SJCRH30 (cell line): ENCODE results near the gene JAK2. TPM values are rescaled to one million over a fixed set of nuclear protein-coding genes. Genes with fewer than 3 reads are reported as not detected.

Experiments
- DNase-seq, 2 experiments: peaks; one replicate each; pipeline ENCODE4 v3.0.0-alpha.2; 2015 to 2020
- H3K27ac ChIP-seq: fragments of 250-450 bp; sonication (Bioruptor Pico); 2 replicates; pipeline ENCODE4 v1.5.1; 2020; ENCODE audit warnings: mild to moderate bottlenecking, moderate library complexity
- H3K27me3 ChIP-seq: fragments of 250-450 bp; sonication (Bioruptor Pico); 2 replicates; pipeline ENCODE4 v1.5.1; 2020; ENCODE audit warnings: mild to moderate bottlenecking, moderate library complexity
- H3K36me3 ChIP-seq: fragments of 250-450 bp; sonication (Bioruptor Pico); 2 replicates; pipeline ENCODE4 v1.5.1; 2020; ENCODE audit warnings: mild to moderate bottlenecking, moderate library complexity
- H3K4me1 ChIP-seq: fragments of 250-450 bp; sonication (Bioruptor Pico); 2 replicates; pipeline ENCODE4 v1.5.1; 2020; ENCODE audit warnings: mild to moderate bottlenecking, moderate library complexity
- H3K4me3 ChIP-seq: fragments of 250-450 bp; sonication (Bioruptor Pico); 2 replicates; pipeline ENCODE4 v1.5.1; 2020; ENCODE audit warnings: mild to moderate bottlenecking, moderate library complexity
- H3K9me3 ChIP-seq: fragments of 250-450 bp; sonication (Bioruptor Pico); replicated peaks from 2 replicates; pipeline ENCODE4 v1.5.1; 2020; ENCODE audit warnings: mild to moderate bottlenecking, moderate library complexity
- total RNA-seq: library from RNA; depleted of rRNA; stranded (reverse); fragments of >200 nt; shearing (Covaris generic); gene quantifications from 2 replicates; pipeline ENCODE4 v1.2.3, GENCODE V29; 2014

JAK2 gene
- total RNA-seq, 1 experiment from 2014 or later: 3.7 TPM

- no peak for DNase-seq
- no peaks in the 10 kb centered on the region for H3K27me3 ChIP-seq
- H3K4me3 ChIP-seq: no peak overlapping the region
- no peak overlapping the region for H3K27ac ChIP-seq
- H3K9me3 ChIP-seq: no peaks in the 10 kb centered on the region
- no peaks in the 10 kb centered on the region for H3K4me1 ChIP-seq
- H3K36me3 ChIP-seq: no peaks in the 10 kb centered on the region
Observed at GRCh38 chr9:4967523-4967922, 17.5 kb upstream of the JAK2 start.

- Histone ChIP-seq H3K36me3 (no peaks in the 10 kb centered on the region), H3K27me3 (no peaks in the 10 kb centered on the region), H3K27ac (no peak overlapping the region), H3K4me1 (no peaks in the 10 kb centered on the region), H3K9me3 (no peaks in the 10 kb centered on the region), H3K4me3 (no peak overlapping the region)
- no peak for DNase-seq
Observed at GRCh38 chr9:4969130-4969529, 15.9 kb upstream of the JAK2 start.

GRCh38 chr9:4970970-4971641 is 14.0 kb upstream of the JAK2 start:
- H3K27me3 ChIP-seq: no peaks in the 10 kb centered on the region
- no peaks in the 10 kb centered on the region for H3K9me3 ChIP-seq
- no peak overlapping the region for H3K4me3 ChIP-seq
- no peaks in the 10 kb centered on the region for H3K36me3 ChIP-seq
- no peak for DNase-seq
- no peak overlapping the region for H3K27ac ChIP-seq
- H3K4me1 ChIP-seq: no peaks in the 10 kb centered on the region

- H3K4me3 ChIP-seq: no peak overlapping the region
- H3K4me1 ChIP-seq: no peaks in the 10 kb centered on the region
- no peaks in the 10 kb centered on the region for H3K27me3 ChIP-seq
- H3K27ac ChIP-seq: no peak overlapping the region
- H3K9me3 ChIP-seq: no peaks in the 10 kb centered on the region
- H3K36me3 ChIP-seq: no peaks in the 10 kb centered on the region
- DNase-seq: no peak
Observed at GRCh38 chr9:4973246-4973645, 11.8 kb upstream of the JAK2 start.

- no peak for DNase-seq
- H3K36me3 ChIP-seq: no peaks in the 10 kb centered on the region
- no peaks in the 10 kb centered on the region for H3K9me3 ChIP-seq
- peaks cover 3% of the 10 kb centered on the region for H3K4me1 ChIP-seq
- no peak overlapping the region for H3K27ac ChIP-seq
- no peak overlapping the region for H3K4me3 ChIP-seq
- no peaks in the 10 kb centered on the region for H3K27me3 ChIP-seq
Observed at GRCh38 chr9:4973902-4974301, 11.2 kb upstream of the JAK2 start.

- peak in 1 of 2 experiments; percentile 43 for DNase-seq
- Histone ChIP-seq H3K27ac (no peak overlapping the region), H3K4me3 (no peak overlapping the region), H3K9me3 (no peaks in the 10 kb centered on the region), H3K4me1 (peaks cover 12% of the 10 kb centered on the region), H3K36me3 (no peaks in the 10 kb centered on the region), H3K27me3 (no peaks in the 10 kb centered on the region)
Observed at GRCh38 chr9:4979239-4979638, 5.8 kb upstream of the JAK2 start.

- no peaks in the 10 kb centered on the region for H3K27me3 ChIP-seq
- no peaks in the 10 kb centered on the region for H3K9me3 ChIP-seq
- H3K4me1 ChIP-seq: peaks cover 12% of the 10 kb centered on the region
- H3K27ac ChIP-seq: no peak overlapping the region
- DNase-seq: no peak
- no peak overlapping the region for H3K4me3 ChIP-seq
- no peaks in the 10 kb centered on the region for H3K36me3 ChIP-seq
Observed at GRCh38 chr9:4980086-4980727, 4.9 kb upstream of the JAK2 start.

GRCh38 chr9:4982721-4983482 is 2.2 kb upstream of the JAK2 start:
- Histone ChIP-seq H3K4me3 (no peak overlapping the region), H3K9me3 (no peaks in the 10 kb centered on the region), H3K36me3 (no peaks in the 10 kb centered on the region), H3K4me1 (peaks cover 12% of the 10 kb centered on the region), H3K27ac (no peak overlapping the region), H3K27me3 (no peaks in the 10 kb centered on the region)
- no peak for DNase-seq

GRCh38 chr9:4983601-4984165 is 1.4 kb upstream of the JAK2 start:
- Histone ChIP-seq H3K9me3 (no peaks in the 10 kb centered on the region), H3K27ac (peak overlapping the region; percentile 78), H3K4me3 (peak overlapping the region; percentile 65), H3K36me3 (no peaks in the 10 kb centered on the region), H3K4me1 (peaks cover 11% of the 10 kb centered on the region), H3K27me3 (no peaks in the 10 kb centered on the region)
- peak in 1 of 2 experiments; percentile 7 for DNase-seq

- H3K4me3 ChIP-seq: peak overlapping the region; percentile 65
- no peak for DNase-seq
- peaks cover 6% of the 10 kb centered on the region for H3K4me1 ChIP-seq
- H3K27ac ChIP-seq: peak overlapping the region; percentile 78
- H3K36me3 ChIP-seq: no peaks in the 10 kb centered on the region
- no peaks in the 10 kb centered on the region for H3K9me3 ChIP-seq
- no peaks in the 10 kb centered on the region for H3K27me3 ChIP-seq
Observed at GRCh38 chr9:4984171-4984620, 876 bp upstream of the JAK2 start.

GRCh38 chr9:4985386-4986266 is 554 bp downstream of the JAK2 start:
- Histone ChIP-seq H3K27ac (peak overlapping the region; percentile 78), H3K4me3 (peak overlapping the region; percentile 65), H3K27me3 (no peaks in the 10 kb centered on the region), H3K9me3 (no peaks in the 10 kb centered on the region), H3K36me3 (no peaks in the 10 kb centered on the region), H3K4me1 (peaks cover 2% of the 10 kb centered on the region; the same call in 1 of the 2 replicates)
- DNase-seq: peak; percentile 19 to 37

- Histone ChIP-seq H3K27me3 (no peaks in the 10 kb centered on the region), H3K36me3 (no peaks in the 10 kb centered on the region), H3K27ac (no peak overlapping the region), H3K4me3 (peak overlapping the region; percentile 65), H3K9me3 (no peaks in the 10 kb centered on the region), H3K4me1 (peaks cover 2% of the 10 kb centered on the region; the same call in 1 of the 2 replicates)
- no peak for DNase-seq
Observed at GRCh38 chr9:4986296-4986695, 1.2 kb downstream of the JAK2 start.

GRCh38 chr9:4986783-4987182 is 1.7 kb downstream of the JAK2 start:
- Histone ChIP-seq H3K27me3 (no peaks in the 10 kb centered on the region), H3K27ac (no peak overlapping the region), H3K36me3 (no peaks in the 10 kb centered on the region), H3K4me3 (no peak overlapping the region), H3K9me3 (no peaks in the 10 kb centered on the region), H3K4me1 (peaks cover 2% of the 10 kb centered on the region; the same call in 1 of the 2 replicates)
- DNase-seq: no peak

GRCh38 chr9:4987961-4988421 is 2.9 kb downstream of the JAK2 start:
- peak; percentile 64 to 87 for DNase-seq

More at GRCh38 chr9:4987961-4988421, 2.9 kb downstream of the JAK2 start:
- no peak overlapping the region for H3K4me3 ChIP-seq
- no peaks in the 10 kb centered on the region for H3K36me3 ChIP-seq
- H3K27me3 ChIP-seq: no peaks in the 10 kb centered on the region
- H3K4me1 ChIP-seq: no peaks in the 10 kb centered on the region
- H3K9me3 ChIP-seq: no peaks in the 10 kb centered on the region
- no peak overlapping the region for H3K27ac ChIP-seq
